HFF-Myc (cell line): ENCODE data around the gene ZNF445.

Experiments used
- DNase-seq: peaks from one replicate; pipeline ENCODE4 v3.0.0-alpha.2; 2011; ENCODE audit warnings: low read depth; ENCODE audit errors: extremely low read depth
- H3K4me3 ChIP-seq: replicated peaks from 2 replicates; pipeline ENCODE4 v1.5.1; 2011; ENCODE audit warnings: low read depth, mild to moderate bottlenecking, control low read depth, low read length
- CTCF ChIP-seq: IDR thresholded peaks from 2 replicates; pipeline ENCODE4 v1.5.1; 2012; ENCODE audit warnings: mild to moderate bottlenecking, low read depth, low read length, control low read depth; ENCODE audit errors: missing control alignments

The ZNF445 gene

GRCh38 chr3:44445786-44446185 lies 31.7 kb downstream of the ZNF445 start:
- no peak for TF ChIP-seq CTCF
- no peak for DNase-seq
- H3K4me3 ChIP-seq = no peak overlapping the region

GRCh38 chr3:44444896-44445691 lies 32.4 kb downstream of the ZNF445 start:
- DNase-seq = no peak
- no peak overlapping the region for H3K4me3 ChIP-seq
- no peak for TF ChIP-seq CTCF

GRCh38 chr3:44444437-44444836 lies 33.0 kb downstream of the ZNF445 start:
- H3K4me3 ChIP-seq = no peak overlapping the region
- no peak for DNase-seq
- no peak for TF ChIP-seq CTCF

GRCh38 chr3:44442596-44443309 lies 34.7 kb downstream of the ZNF445 start:
- H3K4me3 ChIP-seq = no peak overlapping the region
- DNase-seq = no peak
- TF ChIP-seq CTCF = no peak

- DNase-seq = no peak
- H3K4me3 ChIP-seq = no peak overlapping the region
- no peak for TF ChIP-seq CTCF
Measured at GRCh38 chr3:44439499-44440295, 37.8 kb downstream of the ZNF445 start.

- DNase-seq = no peak
- no peak overlapping the region for H3K4me3 ChIP-seq
- TF ChIP-seq CTCF = no peak
Measured at GRCh38 chr3:44437800-44438199, 39.7 kb downstream of the ZNF445 start.
